T-helper 1 cell treated with Interleukin-12 subunit alpha and Interleukin-12 subunit beta and Interleukin-4 antibody, amounts not matched to agents 30 ng/mL and 1 ng/mL, for 36 hours (primary cell): Measurements from ENCODE around the gene DUSP8. TPM values are rescaled to one million over a fixed set of nuclear protein-coding genes. Genes with fewer than 3 reads are reported as not detected.

Source experiments
- intact Hi-C: fragments of 100-400 bp; cut with micrococcal nuclease; formaldehyde crosslinking; loops from one replicate; pipeline ENCODE4 v1.15.1; 2024
- total RNA-seq: library from RNA; stranded (reverse); gene quantifications from 2 replicates; pipeline ENCODE4 v1.2.3, GENCODE V29; 2022

Gene DUSP8
- total RNA-seq, 1 donor from 2014 or later = 1.3 TPM

DNA sequence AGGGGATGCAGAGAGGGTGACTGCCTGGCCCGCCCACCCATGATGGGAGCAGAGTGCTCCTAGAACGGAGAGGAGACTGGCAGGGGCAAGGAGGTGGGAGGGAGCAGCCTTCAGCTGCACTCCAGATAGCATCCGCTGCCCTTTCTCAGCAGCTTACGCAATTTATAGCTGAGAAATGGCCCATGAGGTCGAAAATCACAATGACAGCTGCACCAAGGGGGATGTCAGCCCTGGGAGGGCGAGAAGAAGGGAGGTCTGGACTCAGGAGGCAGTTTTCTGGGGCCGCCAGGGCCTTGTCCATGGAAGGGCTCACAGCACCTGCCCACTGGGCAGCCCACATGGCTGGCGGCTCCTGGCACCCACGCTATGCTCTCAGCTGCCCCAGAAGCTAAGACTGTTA, 67.9 kb downstream of the DUSP8 start:
- intact Hi-C loops = no loop called here

Other genes with a start within 250 kb of the DUSP8 start
- 0.27 and 0.44 TPM in 2 replicates for gene BRSK2, start 182.3 kb downstream of the DUSP8 start, total RNA-seq
- 41.7 and 45.1 TPM in 2 replicates for gene MOB2, start 85.5 kb downstream of the DUSP8 start, total RNA-seq
- not detected in 2 replicates for gene KRTAP5-1, start 13.0 kb upstream of the DUSP8 start, total RNA-seq
- not detected in 2 replicates for gene KRTAP5-2, start 26.0 kb upstream of the DUSP8 start, total RNA-seq
- not detected in 2 replicates for gene KRTAP5-3, start 36.2 kb upstream of the DUSP8 start, total RNA-seq
- not detected in 2 replicates for gene KRTAP5-4, start 49.9 kb upstream of the DUSP8 start, total RNA-seq
- gene KRTAP5-5, start 57.5 kb upstream of the DUSP8 start, total RNA-seq = not detected in 2 replicates
- not detected in 2 replicates for gene KRTAP5-6, start 124.9 kb upstream of the DUSP8 start, total RNA-seq
- gene IFITM10, start 178.3 kb upstream of the DUSP8 start, total RNA-seq = 1.2 and 1.8 TPM in 2 replicates
- gene CTSD, start 191.7 kb upstream of the DUSP8 start, total RNA-seq = 209 and 218 TPM in 2 replicates